H1 (cell line): ENCODE measurements around the gene TAGLN3. TPM values are rescaled to one million over a fixed set of nuclear protein-coding genes. Genes with fewer than 3 reads are reported as not detected.

Experiments
- CTCF ChIA-PET: fragments of 300-600 bp; sonication (Branson Sonifier 250); formaldehyde crosslinking; loops from one replicate; lab custom pipeline; 2021; ENCODE audit not compliant: partially characterized antibody; lab: Charles Lee
- POLR2A ChIA-PET: fragments of 300-600 bp; sonication (Branson Sonifier 250); formaldehyde crosslinking; loops from one replicate; lab custom pipeline; 2021; ENCODE audit warnings: inconsistent platforms; ENCODE audit not compliant: partially characterized antibody; lab: Charles Lee
- DNase-seq, 2 experiments: peaks; one replicate each; pipeline versions ENCODE4 v3.0.0 to v3.0.0-alpha.2; 2010 to 2022; ENCODE audit warnings: low spot score in 2 of 2, low read depth in 1 of 2, mixed read lengths in 1 of 2
- FAIRE-seq: peaks from 2 replicates; lab custom pipeline; 2011; peaks lifted over from hg19 to GRCh38; lab: Jason Lieb, UNC
- H2AFZ ChIP-seq: 2 replicates; pipeline ENCODE4 v1.8.1; 2012; ENCODE audit warnings: low read length, inconsistent platforms
- H2AK5ac ChIP-seq: 2 replicates; pipeline ENCODE4 v1.6.1; 2013; ENCODE audit warnings: low read depth, low read length
- H2BK120ac ChIP-seq: replicated peaks from 2 replicates; pipeline ENCODE3; 2013; ENCODE audit warnings: low read depth, low read length, inconsistent platforms
- H2BK12ac ChIP-seq: 2 replicates; pipeline ENCODE4 v1.6.1; 2013; ENCODE audit warnings: low read depth, low read length
- H2BK15ac ChIP-seq: 2 replicates; pipeline ENCODE4 v1.6.1; 2013; ENCODE audit warnings: low read length
- H2BK20ac ChIP-seq: 2 replicates; pipeline ENCODE4 v1.6.1; 2013; ENCODE audit warnings: low read length
- H2BK5ac ChIP-seq: 2 replicates; pipeline ENCODE4 v1.6.1; 2013; ENCODE audit warnings: low read depth, low read length
- H3K14ac ChIP-seq: 2 replicates; pipeline ENCODE4 v1.6.1; 2013; ENCODE audit warnings: inconsistent platforms; ENCODE audit not compliant: insufficient read length
- H3K18ac ChIP-seq: 2 replicates; pipeline ENCODE4 v1.6.1; 2013; ENCODE audit warnings: low read length; ENCODE audit errors: extremely low read depth
- H3K23ac ChIP-seq: 2 replicates; pipeline ENCODE4 v1.6.1; 2013; ENCODE audit warnings: inconsistent platforms; ENCODE audit not compliant: insufficient read length
- H3K23me2 ChIP-seq: 2 replicates; pipeline ENCODE4 v1.6.1; 2013; ENCODE audit warnings: low read depth, low read length
- H3K27ac ChIP-seq: 2 replicates; pipeline ENCODE4 v1.6.1; 2011; ENCODE audit warnings: low read depth, low read length, inconsistent platforms
- H3K27me3 ChIP-seq, 4 experiments: replicated peaks in 1 of 4; 1 replicate in 1 of 4; 2 replicates in 3 of 4; pipeline versions ENCODE4 v1.6.1 to v1.8.1; 2011 to 2013; ENCODE audit warnings: low read length in 3 of 4, mild to moderate bottlenecking in 3 of 4, inconsistent platforms in 2 of 4, mixed read lengths in 2 of 4, moderate library complexity in 1 of 4; ENCODE audit not compliant: control insufficient read depth in 3 of 4, insufficient read depth in 3 of 4; ENCODE audit errors: extremely low read depth in 1 of 4
- H3K36me3 ChIP-seq, 4 experiments: 2 replicates each; pipeline versions ENCODE4 v1.6.1 to v1.8.1; 2011 to 2013; ENCODE audit warnings: mild to moderate bottlenecking in 4 of 4, low read length in 3 of 4, moderate library complexity in 2 of 4, control low read depth in 1 of 4, inconsistent platforms in 1 of 4; ENCODE audit not compliant: insufficient read depth in 4 of 4, control insufficient read depth in 2 of 4
- H3K4ac ChIP-seq: replicated peaks from 2 replicates; pipeline ENCODE3; 2013; ENCODE audit warnings: low read length, low read depth, mixed read lengths, inconsistent platforms; ENCODE audit not compliant: insufficient read length
- H3K4me1 ChIP-seq, 4 experiments: replicated peaks in 1 of 4; 1 replicate in 1 of 4; 2 replicates in 3 of 4; pipeline versions ENCODE4 v1.6.1 to v1.8.1; 2011 to 2013; ENCODE audit warnings: low read length in 3 of 4, inconsistent platforms in 2 of 4, mixed read lengths in 1 of 4; ENCODE audit not compliant: insufficient read depth in 4 of 4, control insufficient read depth in 3 of 4
- H3K4me2 ChIP-seq, 2 experiments: 2 replicates each; pipeline versions ENCODE4 v1.6.1 to v1.8.1; 2011 to 2013; ENCODE audit warnings: low read depth in 2 of 2, low read length in 2 of 2, control low read depth in 1 of 2, inconsistent platforms in 1 of 2, mild to moderate bottlenecking in 1 of 2; ENCODE audit not compliant: insufficient read depth in 1 of 2
- H3K4me3 ChIP-seq, 4 experiments: fragments of 200-600, 300-600 bp in 1 of 4; sonication (generic), shearing (Covaris generic), sonication (Bioruptor Twin) in 1 of 4; 2 replicates each; pipeline versions ENCODE4 v1.5.1 to v1.8.1; 2011 to 2016; ENCODE audit warnings: low read length in 4 of 4, low read depth in 3 of 4, control low read depth in 2 of 4, inconsistent platforms in 2 of 4, mild to moderate bottlenecking in 2 of 4, mixed read lengths in 1 of 4, moderate library complexity in 1 of 4; ENCODE audit not compliant: insufficient read depth in 2 of 4; ENCODE audit errors: extremely low read depth in 1 of 4
- H3K56ac ChIP-seq: replicated peaks from 2 replicates; pipeline ENCODE3; 2013; ENCODE audit warnings: low read depth, mild to moderate bottlenecking, mixed read lengths, low read length, inconsistent platforms; ENCODE audit not compliant: insufficient read length
- H3K79me1 ChIP-seq: 2 replicates; pipeline ENCODE4 v1.6.1; 2013; ENCODE audit warnings: low read depth, low read length, control low read depth
- H3K79me2 ChIP-seq, 2 experiments: 2 replicates each; pipeline versions ENCODE4 v1.6.1 to v1.8.1; 2012 to 2013; ENCODE audit warnings: low read length in 2 of 2, mild to moderate bottlenecking in 2 of 2, inconsistent platforms in 1 of 2; ENCODE audit not compliant: insufficient read depth in 2 of 2, control insufficient read depth in 1 of 2
- H3K9ac ChIP-seq, 4 experiments: replicated peaks in 1 of 4; 1 replicate in 1 of 4; 2 replicates in 3 of 4; pipeline versions ENCODE4 v1.6.1 to v1.8.1; 2011 to 2013; ENCODE audit warnings: low read depth in 3 of 4, low read length in 3 of 4, control low read depth in 2 of 4, mild to moderate bottlenecking in 2 of 4, moderate library complexity in 2 of 4, inconsistent platforms in 1 of 4; ENCODE audit errors: extremely low read depth in 1 of 4
- H3K9me3 ChIP-seq, 2 experiments: 2 replicates each; pipeline versions ENCODE4 v1.6.1 to v1.8.1; 2012 to 2013; ENCODE audit warnings: mild to moderate bottlenecking in 2 of 2, moderate library complexity in 2 of 2, control low read depth in 1 of 2, inconsistent platforms in 1 of 2, low read depth in 1 of 2, low read length in 1 of 2, mixed read lengths in 1 of 2; ENCODE audit not compliant: insufficient read depth in 2 of 2
- H4K20me1 ChIP-seq, 2 experiments: replicated peaks in 1 of 2; 2 replicates each; pipeline versions ENCODE3 to v1.8.1; 2011 to 2013; ENCODE audit warnings: inconsistent platforms in 2 of 2, low read length in 2 of 2, mild to moderate bottlenecking in 1 of 2; ENCODE audit not compliant: insufficient read depth in 2 of 2, control insufficient read depth in 1 of 2
- H4K5ac ChIP-seq: 2 replicates; pipeline ENCODE4 v1.6.1; 2013; ENCODE audit warnings: low read length, low read depth, mixed read lengths, inconsistent platforms; ENCODE audit not compliant: insufficient read length
- H4K8ac ChIP-seq: 2 replicates; pipeline ENCODE4 v1.8.0; 2013; ENCODE audit warnings: mild to moderate bottlenecking, moderate library complexity, low read length, inconsistent platforms; ENCODE audit not compliant: insufficient read depth; ENCODE audit errors: extremely low read depth
- H4K91ac ChIP-seq: replicated peaks from 2 replicates; pipeline ENCODE3; 2013; ENCODE audit warnings: low read length, mixed read lengths, inconsistent platforms; ENCODE audit not compliant: insufficient read length
- ATF2 ChIP-seq: IDR thresholded peaks from 2 replicates; pipeline ENCODE4 v1.6.1; 2012; ENCODE audit warnings: low read length, inconsistent platforms
- BRCA1 ChIP-seq: IDR thresholded peaks from 2 replicates; pipeline ENCODE4 v1.6.1; 2012; ENCODE audit warnings: low read depth, low read length, improper control_type of control experiment
- CTBP2 ChIP-seq: IDR thresholded peaks from 2 replicates; pipeline ENCODE4 v1.7.0; 2011; ENCODE audit warnings: borderline replicate concordance, mild to moderate bottlenecking, moderate library complexity, mixed read lengths, low read length; ENCODE audit not compliant: insufficient read depth, insufficient read length
- EZH2 ChIP-seq: fragments of 200-600 bp; sonication (generic); IDR thresholded peaks from 2 replicates; pipeline ENCODE4 v1.7.1; 2012; ENCODE audit warnings: low read depth, mild to moderate bottlenecking, moderate library complexity, low read length, inconsistent platforms; ENCODE audit not compliant: severe bottlenecking
- HDAC2 ChIP-seq, 2 experiments: fragments of 300-600 bp in 1 of 2; sonication (generic) in 1 of 2; IDR thresholded peaks; 2 replicates each; pipeline ENCODE4 v1.6.1; 2011 to 2012; ENCODE audit warnings: low read depth in 2 of 2, low read length in 2 of 2, mild to moderate bottlenecking in 2 of 2, moderate library complexity in 2 of 2, borderline replicate concordance in 1 of 2, inconsistent platforms in 1 of 2
- KDM1A ChIP-seq: fragments of 200-600, 300-600 bp; sonication (generic); IDR thresholded peaks from 2 replicates; pipeline ENCODE4 v1.7.1; 2016; ENCODE audit warnings: mild to moderate bottlenecking, low read length, borderline replicate concordance
- RNF2 ChIP-seq: fragments of 200-900, 300-1000 bp; sonication (generic); IDR thresholded peaks from 2 replicates; pipeline ENCODE4 v1.7.1; 2016; ENCODE audit warnings: borderline replicate concordance, low read depth, mild to moderate bottlenecking, antibody characterized with exemption, low read length; ENCODE audit not compliant: poor library complexity, severe bottlenecking; ENCODE audit errors: missing control alignments
- SIN3A ChIP-seq, 2 experiments: IDR thresholded peaks in 1 of 2; conservative IDR thresholded peaks in 1 of 2; 2 replicates each; pipeline ENCODE4 v1.6.1; 2011 to 2012; ENCODE audit warnings: low read length in 2 of 2, improper control_type of control experiment in 1 of 2, low read depth in 1 of 2, mild to moderate bottlenecking in 1 of 2
- SP2 ChIP-seq: IDR thresholded peaks from 2 replicates; pipeline ENCODE4 v1.6.1; 2012; ENCODE audit warnings: mild to moderate bottlenecking, low read length, inconsistent platforms
- SP4 ChIP-seq: IDR thresholded peaks from 2 replicates; pipeline ENCODE4 v1.6.1; 2012; ENCODE audit warnings: low read length, inconsistent platforms
- YY1 ChIP-seq: IDR thresholded peaks from 2 replicates; pipeline ENCODE4 v1.6.1; 2011; ENCODE audit warnings: low read depth, mild to moderate bottlenecking, low read length
- WGBS, 2 experiments: shearing (Covaris generic) in 1 of 2; methylation state at CpG; one replicate each; pipeline versions ENCODE4 v1.1.6 to v1.1.7; 2013 to 2015; ENCODE audit warnings: low lambda C conversion rate in 2 of 2, mixed read lengths in 2 of 2, inconsistent platforms in 1 of 2, low coverage in 1 of 2, missing lambda C conversion rate in 1 of 2; ENCODE audit not compliant: insufficient replicate concordance in 2 of 2, insufficient coverage in 1 of 2, insufficient read length in 1 of 2; ENCODE audit errors: extremely low coverage in 1 of 2, missing lambda C conversion rate in 1 of 2; 5-methylcytosine and 5-hydroxymethylcytosine counted together
- polyA plus RNA-seq, 7 experiments: library from polyadenylated mRNA; depleted of rRNA in 3 of 7; stranded (reverse) in 5 of 7; unstranded in 2 of 7; fragments of >200 nt in 5 of 7; fragments of 200-250 nt in 2 of 7; gene quantifications; 1 replicate in 5 of 7; 2 replicates in 1 of 7; 4 replicates in 1 of 7; pipeline versions ENCODE4 v1.2.1 to v1.2.3, GENCODE V29; 2011 to 2013; ENCODE audit warnings: missing spikeins in 2 of 7, mixed read lengths in 2 of 7
- total RNA-seq: library from RNA; stranded (reverse); fragmentation: NEBNext Ultra II Directional; extraction: Animal tissue kit (Norgen Biotek cat#: 25700); gene quantifications from 2 replicates; pipeline ENCODE4 v1.2.1, GENCODE V29; 2021

Gene TAGLN3
- total and polyA plus RNA-seq, 2 of the 8 experiments (the other 6 are each of a cell fraction or from before 2014, with no cell fraction given) = 6.3 to 7.5 TPM

- no peak overlapping the region for H2BK20ac ChIP-seq
- 91% methylated on average over 3 of the region's 3 CpGs; no CpG with 5 or more reads in 1 of the 2 experiments for WGBS, 2 experiments
- no peaks in the 10 kb centered on the region for H3K79me1 ChIP-seq
- no peaks in the 10 kb centered on the region for H4K20me1 ChIP-seq
- H2BK5ac ChIP-seq = no peak overlapping the region
- no peaks in the 10 kb centered on the region for H3K36me3 ChIP-seq
- H3K4me2 ChIP-seq = no peak overlapping the region
- no peak overlapping the region for H3K23ac ChIP-seq
- no peaks in the 10 kb centered on the region for H3K79me2 ChIP-seq
- H3K4me3 ChIP-seq = no peak overlapping the region
- FAIRE-seq = no peak
- H4K91ac ChIP-seq = no peak overlapping the region
- TF ChIP-seq HDAC2 (IDR thresholded peaks at IDR 0.05; ENCODE audit: borderline replicate concordance in 1 of 2, low read depth in 2 of 2, low read length in 2 of 2) = no peak
- no peak for TF ChIP-seq SP2
- TF ChIP-seq YY1 = no peak
- TF ChIP-seq SIN3A (conservative IDR thresholded peaks at IDR 0.05 in 1 of 2, IDR thresholded peaks at IDR 0.05 in 1 of 2; ENCODE audit: low read depth in 1 of 2, low read length in 2 of 2) = no peak
- no peak for TF ChIP-seq RNF2
- TF ChIP-seq KDM1A = no peak
- no peak for TF ChIP-seq CTBP2
- no peak for TF ChIP-seq SP4
- no peak for TF ChIP-seq EZH2
- no peak for TF ChIP-seq BRCA1
- TF ChIP-seq ATF2 = no peak
- no peak overlapping the region for H3K9ac ChIP-seq
- no peak overlapping the region for H3K18ac ChIP-seq
- H3K27me3 ChIP-seq = no peaks in the 10 kb centered on the region
- H2BK15ac ChIP-seq = no peak overlapping the region
- H3K56ac ChIP-seq = no peak overlapping the region
- ChIA-PET POLR2A (interaction anchor here (0.6 kb wide), 1 partner anchor 103 kb away, joined by 4 read pairs; no protein-coding TSS in a partner anchor), CTCF (interaction anchor here (0.6 kb wide), 1 partner anchor 44 kb away, joined by 4 read pairs; no protein-coding TSS in a partner anchor)
- no peak overlapping the region for H4K5ac ChIP-seq
- H2AK5ac ChIP-seq = no peak overlapping the region
- no peak overlapping the region for H3K4ac ChIP-seq
- H3K27ac ChIP-seq = no peak overlapping the region
- no peaks in the 10 kb centered on the region for H3K23me2 ChIP-seq
- no peak overlapping the region for H4K8ac ChIP-seq
- no peaks in the 10 kb centered on the region for H3K9me3 ChIP-seq
- H2AFZ ChIP-seq = no peak overlapping the region
- no peak overlapping the region for H2BK12ac ChIP-seq
- H2BK120ac ChIP-seq = no peak overlapping the region
- H3K4me1 ChIP-seq = peaks cover 0 to 5% (median 1%) of the 10 kb centered on the region in 4 experiments; a peak in 4 of 7 replicates
- H3K14ac ChIP-seq = no peak overlapping the region
- no peak for DNase-seq
Observed at GRCh38 chr3:111949712-111950111, 49.0 kb upstream of the TAGLN3 start.
